Stimulated activated CD4-positive, alpha-beta T cell treated with anti-CD3 and anti-CD28 coated beads, Interleukin-15, amount 100 ng/mL, for 48 hours (primary cell): ENCODE data around the gene TAS1R2.
"Not testable (repeated sequence)": the region's sequence is repeated elsewhere in the genome, so short reads cannot be mapped to it uniquely, and the experiment has no call there.

Experiments used
- DNase-seq, 2 donors: peaks; one replicate each; pipeline ENCODE4 v3.0.0-alpha.2; 2020; ENCODE audit warnings: low read depth in 2 of 2

TAS1R2 gene

DNA sequence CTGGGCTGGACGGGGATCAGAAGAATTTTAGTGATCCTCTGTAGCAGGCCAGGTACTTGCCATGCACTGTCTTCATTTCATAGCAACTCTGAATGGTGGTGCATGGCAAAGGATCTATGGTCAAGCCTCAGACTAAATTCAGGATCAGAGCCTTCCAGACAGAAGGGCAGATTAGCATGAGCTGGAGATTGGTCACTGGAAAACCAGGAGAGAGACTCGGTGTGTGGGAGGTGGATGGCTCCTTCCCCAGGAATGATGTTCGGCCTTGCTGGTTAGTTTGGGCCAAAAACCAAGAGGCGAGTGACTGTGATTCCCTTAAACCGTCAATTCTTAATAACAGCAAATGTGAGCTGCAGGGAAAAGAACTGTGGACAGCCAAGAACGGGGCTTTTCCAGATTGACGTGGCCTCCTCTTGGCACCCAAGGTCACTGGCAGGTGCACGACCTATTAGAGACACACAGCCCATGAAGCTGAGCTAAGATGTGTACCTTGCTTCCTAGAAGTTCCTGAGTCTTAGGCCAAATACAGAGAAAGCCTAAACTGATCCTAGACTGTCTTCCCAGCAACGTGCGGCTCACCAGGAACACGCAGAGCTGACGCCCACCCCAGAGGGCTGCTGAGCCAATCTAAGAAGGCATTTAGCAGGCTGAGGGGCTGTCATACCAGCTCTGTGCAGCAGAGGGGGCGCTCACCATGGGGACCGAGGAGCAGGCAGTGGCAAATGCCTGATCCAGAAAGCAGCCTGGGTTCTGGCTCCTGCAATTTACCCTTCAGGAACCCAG is 24.4 kb upstream of the TAS1R2 start:
- peak; percentile 43 to 65 for DNase-seq

- no peak for DNase-seq
Measured at GRCh38 chr1:18883079-18883478, 23.6 kb upstream of the TAS1R2 start.

GRCh38 chr1:18882486-18882885 is 23.0 kb upstream of the TAS1R2 start:
- no peak for DNase-seq

GRCh38 chr1:18881642-18882431 is 22.4 kb upstream of the TAS1R2 start:
- no peak for DNase-seq

DNA sequence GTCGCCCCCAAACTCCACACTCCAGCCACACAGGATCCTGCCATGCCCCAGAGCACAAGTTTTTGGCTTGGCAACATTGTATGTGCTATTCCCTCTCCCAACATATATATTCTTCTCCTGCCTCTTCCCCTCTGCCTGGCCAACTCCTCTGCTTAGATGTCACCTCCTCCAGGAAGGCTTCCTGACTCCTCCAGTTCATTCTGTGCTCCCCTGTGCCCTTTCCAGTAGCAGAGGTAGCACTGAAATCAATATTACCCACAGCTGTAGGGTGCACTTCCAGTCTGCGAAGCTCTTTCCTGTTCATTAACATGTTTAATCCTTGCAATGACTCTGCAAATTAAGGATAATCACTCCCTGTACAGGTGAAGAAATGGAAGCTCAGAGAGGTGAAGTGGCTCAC is 21.7 kb upstream of the TAS1R2 start:
- DNase-seq = no peak

GRCh38 chr1:18880585-18880984 is 21.1 kb upstream of the TAS1R2 start:
- no peak for DNase-seq

DNA sequence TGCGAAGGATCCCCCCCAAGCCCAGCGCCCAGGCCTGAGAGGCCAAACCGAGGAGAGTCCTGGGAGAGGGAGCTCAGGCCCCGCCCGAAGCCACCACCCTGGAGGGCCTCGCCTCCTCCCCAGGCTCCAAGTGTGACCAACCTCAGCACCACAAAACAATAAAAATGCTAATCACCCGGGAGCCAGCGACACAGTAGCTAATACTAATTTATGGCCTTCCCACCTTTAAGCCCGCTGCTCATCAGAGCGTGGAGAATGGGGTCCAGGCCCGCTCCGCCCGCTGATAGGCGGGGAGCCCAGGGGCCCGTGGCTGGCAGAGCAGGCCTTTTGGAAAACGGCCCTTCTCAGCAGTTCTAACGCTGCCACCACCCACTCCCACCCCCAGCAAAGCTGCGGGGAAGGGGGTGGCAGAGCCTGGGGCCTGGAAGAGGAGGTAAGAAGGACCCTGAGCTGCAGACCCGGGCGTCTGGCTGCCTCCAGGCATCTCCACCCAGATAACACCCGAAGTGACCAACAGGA is 20.4 kb upstream of the TAS1R2 start:
- DNase-seq = no peak

GRCh38 chr1:18879215-18879790 is 19.8 kb upstream of the TAS1R2 start:
- no peak for DNase-seq

GRCh38 chr1:18878538-18879214 is 19.2 kb upstream of the TAS1R2 start:
- no peak for DNase-seq

GRCh38 chr1:18877282-18877681 is 17.8 kb upstream of the TAS1R2 start:
- no peak for DNase-seq

DNA sequence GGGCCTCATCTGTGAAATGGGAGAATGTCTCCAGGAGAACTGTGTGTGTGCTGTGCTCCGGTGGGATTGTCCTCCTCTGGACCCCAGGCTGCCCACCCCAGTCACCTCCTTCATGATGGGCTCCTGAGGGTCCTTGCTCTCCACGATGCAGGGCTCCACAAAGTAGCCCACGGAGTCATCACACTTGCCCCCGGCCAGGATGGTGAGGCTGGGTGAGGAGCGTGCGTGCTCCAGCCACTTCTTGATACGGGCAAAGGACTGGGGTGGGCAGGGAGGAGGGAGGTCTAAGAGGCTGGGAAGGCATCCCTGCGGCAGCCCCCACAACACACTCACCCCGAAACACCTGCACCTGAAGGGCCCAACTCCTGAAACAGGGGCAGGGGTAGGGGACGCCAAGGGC is 16.8 kb upstream of the TAS1R2 start:
- DNase-seq = no peak

DNA sequence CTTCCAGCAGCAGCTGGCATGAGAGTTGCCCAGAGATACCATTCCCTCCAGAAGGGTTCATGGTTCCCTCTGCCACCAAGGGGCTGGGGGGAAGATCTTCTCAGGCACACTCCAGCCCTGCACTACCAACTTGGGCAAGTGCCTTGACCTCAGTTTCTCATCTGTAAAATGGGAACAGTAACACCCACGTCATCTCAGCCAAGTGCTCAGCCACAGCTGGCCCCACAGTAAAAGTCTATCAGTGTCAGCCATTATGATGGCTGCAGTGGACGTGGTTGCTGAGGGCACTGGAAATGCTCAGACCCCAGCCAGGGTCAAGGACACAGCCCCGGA is 16.3 kb upstream of the TAS1R2 start:
- no peak for DNase-seq

GRCh38 chr1:18875107-18875795 is 15.8 kb upstream of the TAS1R2 start:
- peak; percentile 69 to 73 for DNase-seq

DNA sequence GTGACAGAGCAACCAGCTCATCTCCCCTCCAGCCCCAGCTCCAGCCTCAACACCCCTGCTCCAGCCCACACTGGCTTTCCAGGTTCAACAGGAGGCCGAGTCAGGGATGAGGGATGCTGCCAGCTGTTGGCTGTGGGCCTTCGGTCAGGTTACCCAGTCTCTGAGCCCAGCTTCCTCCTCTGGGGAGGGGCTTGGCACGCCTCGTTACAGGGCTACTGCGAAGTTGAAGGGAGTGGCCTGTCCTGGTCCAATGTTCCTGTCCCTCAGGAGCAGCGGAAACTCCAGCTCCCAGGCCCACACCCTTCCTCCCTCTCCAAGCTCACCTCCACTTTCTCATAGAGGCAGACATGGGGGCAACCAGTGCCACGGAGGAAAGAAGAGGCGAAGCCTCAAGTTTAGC is 15.1 kb upstream of the TAS1R2 start:
- no peak for DNase-seq

GRCh38 chr1:18874036-18874435 is 14.6 kb upstream of the TAS1R2 start:
- no peak for DNase-seq

- no peak for DNase-seq
Measured at GRCh38 chr1:18872071-18872611, 12.7 kb upstream of the TAS1R2 start.

DNA sequence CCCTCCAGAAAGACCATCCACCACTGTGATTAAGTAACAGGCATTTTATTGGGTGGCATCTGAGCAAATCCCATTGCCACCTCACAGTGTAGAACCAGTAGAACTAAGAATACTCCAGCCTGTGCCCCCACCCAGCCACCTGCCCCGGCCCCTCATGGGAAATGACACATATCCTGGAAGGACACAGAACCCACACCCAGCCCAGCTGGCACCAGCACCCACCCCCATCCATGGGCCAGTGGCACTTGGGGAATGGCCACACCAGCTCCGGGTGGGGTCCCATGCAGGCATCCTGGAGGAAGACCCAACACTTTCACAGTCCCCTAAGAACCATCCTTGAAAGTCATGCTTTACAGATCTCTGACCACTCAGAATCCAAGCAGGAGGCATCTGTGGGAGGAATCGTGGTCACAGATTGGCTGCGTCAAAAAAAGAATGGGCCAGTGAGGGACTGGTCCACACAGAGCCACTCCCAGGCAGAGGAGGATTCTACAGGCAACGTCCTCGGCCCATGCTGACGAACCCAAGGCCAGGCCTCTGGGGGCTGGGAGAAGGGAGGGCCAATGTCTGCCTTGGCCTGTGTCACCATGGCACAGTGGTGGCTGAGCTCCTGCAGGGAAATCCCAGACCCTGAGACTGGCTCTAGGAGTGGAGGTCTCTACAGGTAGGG is 12.1 kb upstream of the TAS1R2 start:
- DNase-seq = no peak

DNA sequence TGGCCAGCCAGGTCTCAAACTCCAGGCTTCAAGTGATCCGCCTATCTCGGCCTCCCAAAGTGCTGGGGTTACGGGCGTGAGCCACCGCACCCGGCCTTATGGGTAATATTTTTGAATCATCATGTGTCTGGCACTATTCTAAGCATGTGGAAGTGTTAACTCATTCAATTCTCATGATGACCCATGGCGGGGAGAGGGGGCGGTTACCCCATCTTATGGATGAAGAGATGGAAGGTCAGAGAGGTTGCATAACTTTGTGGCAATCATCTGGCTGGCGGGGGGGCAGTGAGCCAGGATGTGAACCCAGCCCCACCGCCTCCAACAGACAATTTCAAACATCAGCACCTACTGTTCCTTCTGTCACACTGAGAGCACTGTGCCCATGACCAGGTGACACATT is 11.5 kb upstream of the TAS1R2 start:
- no peak for DNase-seq

- not testable (repeated sequence) for DNase-seq
Measured at GRCh38 chr1:18870595-18870865, 11.1 kb upstream of the TAS1R2 start.

DNA sequence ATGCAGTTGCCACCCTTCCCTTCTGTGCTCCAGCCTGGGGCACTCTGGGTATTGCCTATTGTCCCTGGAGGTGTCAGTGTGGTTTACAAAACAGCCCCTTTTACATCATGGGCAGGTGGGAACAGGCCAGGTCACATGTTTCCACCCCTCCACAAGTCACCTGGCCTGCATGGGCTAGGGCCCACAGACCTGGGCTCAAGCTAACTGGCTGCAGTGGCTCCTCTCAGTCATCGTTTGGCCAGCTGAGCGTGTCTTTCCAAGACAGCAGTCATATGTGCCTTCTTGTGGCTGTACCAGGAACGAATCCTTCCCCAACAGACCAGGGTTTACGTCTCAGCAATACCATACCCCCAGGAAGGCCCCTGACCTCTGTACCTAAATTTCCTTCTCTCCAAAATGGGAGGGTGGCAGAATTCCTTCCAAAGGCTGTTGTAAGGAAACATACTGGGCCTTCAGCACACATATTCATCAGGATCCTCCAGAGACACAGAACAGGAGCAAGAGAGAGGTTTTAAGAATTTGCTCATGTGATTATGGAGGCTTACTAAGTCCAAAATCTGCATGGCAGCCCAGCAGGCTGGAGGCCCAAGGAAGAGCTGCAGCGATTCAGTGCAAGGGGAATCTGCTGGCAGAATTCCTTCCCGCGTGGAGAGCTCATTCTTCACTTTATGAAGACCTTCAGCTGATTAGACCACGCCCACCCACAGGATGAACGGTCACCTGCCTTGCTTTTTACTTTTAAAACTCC is 10.6 kb upstream of the TAS1R2 start:
- DNase-seq = no peak
